CD4-positive, alpha-beta T cell treated with Interleukin-2 at 100 ng/mL for 4 hours (primary cell): ENCODE data around the gene NELFB.

Source experiments
- DNase-seq: peaks from one replicate; pipeline ENCODE4 v3.0.0-alpha.2; 2020; ENCODE audit warnings: low spot score

NELFB gene

DNA sequence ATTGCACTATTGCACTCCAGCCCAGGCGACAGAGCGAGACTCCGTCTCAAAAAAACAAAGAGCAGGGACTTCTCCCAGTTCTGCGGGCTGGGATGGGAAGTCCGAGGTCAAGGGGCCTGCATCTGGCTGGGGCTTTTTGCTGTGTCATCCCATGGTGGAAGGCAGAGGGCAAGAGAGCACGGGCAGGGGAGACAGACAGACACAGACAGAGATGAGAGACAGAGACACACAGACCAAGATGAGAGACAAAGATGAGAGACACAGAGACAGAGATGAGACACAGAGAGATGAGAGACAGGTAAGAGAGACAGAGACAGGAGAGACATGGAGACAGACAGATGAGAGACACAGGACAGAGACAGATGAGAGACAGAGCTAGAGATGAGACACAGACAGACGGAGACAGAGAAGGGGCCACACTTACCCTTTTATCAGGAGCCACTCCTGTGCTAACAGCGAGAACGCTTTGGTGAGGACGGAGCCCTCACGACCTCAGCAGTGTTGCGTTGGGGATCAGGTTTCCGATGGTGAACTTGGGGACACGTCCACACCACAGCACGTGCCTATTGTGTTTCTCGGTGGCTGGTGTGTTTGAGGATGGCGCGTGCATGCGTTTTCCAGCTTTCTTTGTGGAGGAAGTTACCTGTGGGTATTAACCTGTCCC, 13.5 kb downstream of the NELFB start:
- DNase-seq = no peak

DNA sequence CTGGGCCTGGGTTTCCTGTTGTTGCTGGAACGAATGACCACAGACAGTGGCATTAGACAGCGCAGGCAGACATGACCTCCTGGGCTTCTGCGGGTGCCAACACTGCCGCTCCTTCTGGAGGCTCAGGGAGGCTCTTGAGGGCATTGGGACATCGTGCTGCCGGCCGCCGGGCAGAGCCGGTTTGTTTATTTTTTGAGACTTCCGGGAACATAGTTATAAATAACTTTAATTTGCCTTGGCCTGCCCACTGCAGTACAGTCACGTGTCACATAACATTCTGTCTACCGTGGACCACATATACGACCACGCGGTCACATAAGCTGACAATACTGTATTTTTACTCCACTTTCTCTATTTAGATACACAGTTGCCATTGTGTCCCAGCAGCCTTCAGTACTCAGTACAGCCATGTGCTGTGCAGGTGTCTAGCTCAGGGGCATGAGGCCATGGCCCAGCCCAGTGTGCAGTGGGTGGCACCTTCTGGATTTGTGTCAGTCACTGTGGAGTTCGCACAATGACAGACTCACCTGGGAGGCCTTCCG, 14.2 kb downstream of the NELFB start:
- DNase-seq = no peak

DNA sequence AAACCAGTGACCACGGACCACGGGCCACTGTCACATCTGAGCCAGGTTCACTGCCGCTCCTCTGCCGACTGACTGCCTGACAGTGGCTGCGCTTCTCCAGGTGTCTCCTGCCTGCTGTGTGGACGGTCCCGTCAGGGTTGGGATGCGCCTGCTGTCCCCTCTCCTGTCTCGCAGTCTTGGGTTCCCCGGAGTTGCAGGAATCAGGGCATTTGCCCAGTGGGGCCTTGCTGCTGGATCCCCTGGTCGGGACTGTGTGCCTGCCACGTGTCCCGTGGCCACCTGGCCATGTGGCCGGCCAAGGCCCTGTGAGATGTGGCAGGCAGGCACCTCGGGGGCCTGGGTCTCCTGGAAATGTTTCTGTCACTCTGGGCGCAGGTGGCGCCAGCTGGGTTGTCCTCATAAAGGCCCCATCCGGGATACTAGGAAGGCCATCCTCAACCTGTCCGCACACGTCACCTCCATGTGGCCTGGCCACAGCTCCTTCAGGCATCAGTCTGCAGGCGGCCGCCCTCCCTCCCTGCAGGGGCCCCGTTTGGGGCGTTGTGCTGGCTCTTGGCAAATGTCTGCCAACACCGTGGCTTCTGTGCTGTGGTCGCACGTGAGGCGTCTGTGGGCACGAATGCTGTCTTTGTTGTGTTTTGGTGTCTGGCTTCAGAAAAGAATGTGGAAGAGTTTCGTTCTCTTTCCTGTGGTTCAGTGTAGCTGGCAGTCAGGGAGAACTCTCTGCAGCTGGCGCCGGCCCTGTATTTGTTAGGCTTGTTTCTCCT, 16.0 kb downstream of the NELFB start:
- DNase-seq = peak; percentile 24

DNA sequence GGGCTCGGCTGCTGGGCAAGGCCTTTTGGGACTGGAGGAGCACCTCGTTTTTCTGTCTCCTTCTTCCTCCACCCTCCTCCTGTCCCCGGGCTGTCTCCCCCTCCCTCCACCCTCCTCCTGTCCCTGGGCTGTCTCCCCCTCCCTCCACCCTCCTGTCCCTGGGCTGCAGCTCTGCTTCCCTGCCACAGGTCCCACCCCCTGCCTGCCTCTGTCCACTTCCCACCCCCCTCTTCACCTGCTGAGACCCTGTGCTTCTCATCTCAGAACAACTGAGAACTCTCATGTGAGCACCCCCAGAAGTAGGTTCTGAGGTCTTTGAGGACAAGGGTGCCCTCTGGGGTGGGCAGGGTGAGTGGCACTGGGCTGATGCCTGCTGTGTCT, 16.6 kb downstream of the NELFB start:
- DNase-seq = no peak

DNA sequence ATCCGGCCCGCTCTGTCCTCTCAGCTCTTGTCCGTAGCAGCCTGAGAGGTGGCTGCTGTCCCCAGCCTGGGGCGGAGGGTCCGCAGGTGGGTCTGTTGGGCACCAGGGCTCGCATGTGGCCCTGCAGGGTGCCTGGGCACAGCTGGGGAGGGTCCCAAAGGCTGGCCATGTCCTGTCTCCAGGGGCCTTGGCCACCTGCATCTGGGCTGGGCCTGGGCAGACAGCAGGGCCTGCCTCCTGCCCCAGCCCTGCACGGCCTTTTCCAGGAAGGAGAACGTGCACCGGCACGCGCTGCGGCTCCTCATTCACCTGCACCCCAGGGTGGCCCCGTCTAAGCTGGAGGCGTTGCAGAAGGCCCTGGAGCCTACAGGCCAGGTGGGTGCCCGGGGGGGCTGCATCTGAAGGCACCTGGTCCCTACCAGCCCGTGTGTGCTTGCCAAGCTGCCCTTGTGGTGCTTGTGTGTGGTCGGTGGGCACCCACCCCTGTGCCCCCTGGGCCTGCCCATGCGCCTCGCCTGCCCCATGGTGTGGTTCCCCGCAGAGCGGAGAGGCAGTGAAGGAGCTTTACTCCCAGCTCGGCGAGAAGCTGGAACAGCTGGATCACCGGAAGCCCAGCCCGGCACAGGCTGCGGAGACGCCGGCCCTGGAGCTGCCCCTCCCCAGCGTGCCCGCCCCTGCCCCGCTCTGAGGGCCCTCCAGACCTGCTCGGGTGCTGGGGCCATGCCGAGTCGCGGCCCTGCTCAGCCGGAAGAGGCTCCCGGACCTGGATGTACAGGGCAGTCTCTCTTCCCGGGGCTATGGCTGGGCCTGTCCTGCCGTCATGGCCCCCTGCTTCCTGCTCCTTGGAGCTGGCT, 17.3 kb downstream of the NELFB start:
- DNase-seq = no peak

DNA sequence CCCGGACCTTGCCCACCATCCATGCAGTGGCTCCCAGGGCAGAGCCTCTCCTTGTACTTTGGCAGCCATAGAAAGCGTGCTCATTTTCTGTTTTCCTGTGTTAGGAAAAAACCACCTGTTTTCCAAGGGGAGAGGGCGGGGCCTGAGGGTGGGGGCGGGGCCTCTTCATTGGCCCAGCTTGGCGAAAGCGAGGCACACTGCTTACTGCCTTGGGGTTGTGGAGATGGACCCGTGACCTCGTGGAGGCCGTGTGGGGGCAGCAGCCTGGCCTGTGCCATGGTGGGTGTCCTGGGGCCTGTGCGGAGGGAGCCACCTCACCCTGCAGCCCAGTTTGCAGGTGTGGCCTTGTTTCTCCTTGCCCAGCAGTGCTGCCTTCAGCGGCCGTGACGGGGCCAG, 18.0 kb downstream of the NELFB start:
- DNase-seq = no peak

DNA sequence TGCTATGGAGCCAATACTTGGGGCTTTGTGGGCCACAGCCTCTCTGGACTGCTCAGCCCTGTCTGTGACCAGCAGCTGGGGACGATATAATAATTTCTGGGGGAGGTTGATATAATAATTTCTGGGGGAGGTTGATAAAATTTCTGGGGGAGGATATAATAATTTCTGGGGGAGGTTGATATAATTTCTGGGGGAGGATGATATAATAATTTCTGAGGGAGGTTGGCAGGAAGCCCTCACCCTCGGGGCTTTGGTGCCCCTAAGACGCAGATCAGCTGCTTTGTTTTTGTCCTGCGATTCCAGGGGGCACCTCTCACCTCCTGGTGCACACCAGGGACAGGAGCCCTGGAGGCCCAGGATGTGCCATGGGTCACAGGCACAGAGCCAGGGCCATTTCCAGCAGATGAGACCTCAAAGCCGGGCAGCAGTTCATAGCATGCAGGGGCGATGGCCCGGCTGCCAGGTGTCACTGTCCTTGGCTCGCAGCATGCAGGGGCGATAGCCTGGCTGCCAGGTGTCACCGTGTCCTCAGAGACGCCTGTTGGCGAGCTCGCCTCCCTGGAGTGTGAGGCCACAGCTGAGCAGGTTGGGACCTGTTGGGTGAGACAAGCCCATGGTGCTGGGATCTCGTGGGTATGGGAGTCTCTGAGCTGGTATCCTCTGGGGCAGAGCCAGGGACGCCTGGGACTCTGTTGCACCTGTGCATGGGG, 18.6 kb downstream of the NELFB start:
- no peak for DNase-seq

DNA sequence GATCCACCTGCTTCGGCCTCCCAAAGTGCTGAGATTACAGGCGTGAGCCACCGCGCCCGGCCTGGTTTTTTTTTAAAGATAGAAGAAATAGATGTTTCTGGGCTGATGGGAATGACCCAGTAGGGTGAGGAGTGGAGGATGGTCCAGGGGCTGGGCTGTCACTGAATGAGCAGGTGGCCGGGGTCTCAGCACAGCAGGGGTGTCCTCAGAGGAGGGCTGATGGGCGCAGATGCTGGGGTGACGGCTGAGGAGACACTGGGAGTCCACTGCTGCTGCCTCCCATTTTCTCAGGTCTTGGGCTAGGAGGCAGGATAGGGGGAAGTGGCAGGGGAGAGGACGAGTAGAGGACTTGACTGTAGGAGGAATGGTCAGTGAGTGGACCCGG, 20.1 kb downstream of the NELFB start:
- no peak for DNase-seq

DNA sequence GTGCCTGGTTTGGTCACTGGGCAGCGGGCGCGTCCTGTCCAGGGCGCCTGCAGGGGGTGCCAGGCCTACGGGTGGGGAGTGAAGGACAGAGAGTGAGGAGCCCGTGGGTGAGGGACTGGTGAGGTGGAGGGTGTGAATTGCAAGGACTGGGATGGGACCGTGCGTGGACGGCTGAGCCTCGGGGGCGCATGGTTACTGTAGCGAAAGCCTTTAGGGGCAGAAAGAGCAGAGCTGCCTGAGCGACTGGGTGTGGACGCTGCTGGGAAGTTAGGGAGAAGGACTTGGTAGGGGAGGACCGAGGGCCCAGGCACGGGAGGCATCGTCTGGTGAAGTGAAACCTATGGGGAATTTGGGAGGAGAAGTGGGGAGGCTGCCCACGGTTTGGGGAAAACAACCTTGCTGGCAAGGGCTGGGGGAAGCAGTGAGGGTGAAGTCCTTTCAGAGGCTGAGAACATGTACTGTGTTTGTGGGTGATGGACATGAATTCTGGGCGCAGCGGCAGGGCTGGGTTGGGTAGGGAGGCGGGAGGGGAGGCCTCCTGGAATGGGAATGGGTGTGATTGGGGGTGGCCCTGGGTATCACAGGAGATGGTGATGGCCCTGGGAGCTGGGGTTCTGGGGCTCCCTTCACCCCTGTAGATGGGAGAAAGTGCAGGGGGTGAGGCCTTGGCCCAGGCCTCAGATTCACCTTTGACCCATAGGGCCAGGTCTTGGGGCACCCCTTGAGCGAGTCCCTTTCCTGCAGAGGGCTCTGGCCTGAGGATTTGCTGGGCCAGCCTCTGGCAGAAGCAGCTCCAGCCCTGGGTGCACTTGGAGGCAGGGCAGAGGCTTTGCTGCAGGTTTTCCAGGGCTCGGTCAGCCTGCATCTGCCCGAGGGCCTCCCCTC, 20.7 kb downstream of the NELFB start:
- DNase-seq = no peak

DNA sequence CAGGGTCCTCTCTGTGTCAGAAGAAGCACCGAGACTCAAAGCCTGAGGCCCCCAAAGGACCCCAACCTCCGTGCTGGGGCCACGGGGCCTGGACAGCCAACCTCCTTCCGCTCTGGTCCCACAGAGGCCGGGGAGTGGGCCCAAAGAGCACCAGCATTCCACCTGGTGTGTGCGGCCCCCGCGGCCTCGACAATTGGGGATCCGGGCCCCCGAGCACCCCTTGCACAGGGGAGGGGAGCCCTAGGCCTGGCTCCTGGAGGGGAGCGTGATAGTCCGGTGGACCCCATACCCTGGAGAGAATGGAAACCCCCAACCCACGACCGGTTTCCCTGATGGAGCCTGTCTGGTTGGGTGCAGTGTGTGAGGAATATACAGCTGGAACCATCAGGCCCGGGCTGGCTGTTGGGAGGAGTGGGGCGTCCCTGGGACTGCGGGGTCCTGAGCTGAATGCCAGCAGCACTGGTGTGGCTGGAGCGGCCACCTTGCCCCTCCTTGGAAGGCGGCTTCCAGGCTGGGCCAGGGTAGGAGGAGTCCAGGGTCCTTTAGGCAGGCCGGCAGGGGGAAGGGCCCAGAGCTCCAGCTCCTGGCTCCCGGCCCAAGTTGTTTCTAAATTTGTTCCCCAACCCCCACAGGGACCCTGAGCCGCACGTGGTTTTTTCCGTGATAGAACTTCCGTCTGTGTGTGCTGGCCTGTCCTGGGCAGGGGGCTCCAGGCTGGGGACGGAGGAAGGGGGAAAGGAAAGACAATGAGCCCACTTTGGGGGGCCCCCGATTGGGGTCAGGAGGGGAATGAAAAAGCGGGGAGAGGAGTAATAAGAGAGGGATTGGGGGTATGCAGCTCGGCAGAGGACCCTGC, 21.6 kb downstream of the NELFB start:
- DNase-seq = no peak

DNA sequence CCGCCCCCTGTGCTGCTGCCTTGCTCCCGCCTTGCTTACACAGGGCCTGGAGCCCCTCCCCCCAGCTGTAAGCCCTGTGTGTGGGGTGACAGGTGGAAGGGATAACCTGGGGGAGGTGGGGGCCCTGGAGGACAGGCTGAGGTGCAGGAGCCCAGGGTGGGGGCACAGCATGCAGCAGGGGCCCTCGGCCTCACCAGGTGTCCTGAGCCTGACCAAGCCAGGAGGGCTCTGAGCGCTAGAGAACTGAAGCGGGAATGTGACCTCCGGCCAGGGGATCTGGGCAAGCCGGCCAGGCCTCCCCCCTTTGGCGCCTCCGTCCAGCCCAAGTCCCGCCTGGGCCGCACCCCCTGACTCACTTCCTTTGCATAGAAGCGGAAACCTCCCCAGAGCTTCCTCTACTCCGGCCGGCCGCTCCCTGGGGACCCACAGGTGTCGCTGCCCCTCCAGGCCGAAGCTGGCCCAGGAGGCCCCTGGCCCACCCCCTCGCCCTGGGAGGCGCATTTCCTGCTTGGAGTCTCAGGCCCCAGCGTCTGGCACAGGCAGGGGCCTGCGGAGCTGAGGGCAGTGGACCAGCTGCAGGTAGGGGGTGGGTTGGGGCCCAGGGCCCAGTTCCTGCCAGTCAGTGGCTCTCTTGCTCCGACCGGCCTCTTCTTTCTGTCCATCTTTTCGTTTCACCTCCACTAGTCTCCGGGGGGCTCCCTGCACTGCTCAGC, 22.4 kb downstream of the NELFB start, which contains the start of gene TOR4A:
TOR4A (plus strand) TSS at position 398 of the 713 bp plus-strand sequence. CDS start 964 bp downstream, outside the sequence.
- peak; percentile 31 for DNase-seq

DNA sequence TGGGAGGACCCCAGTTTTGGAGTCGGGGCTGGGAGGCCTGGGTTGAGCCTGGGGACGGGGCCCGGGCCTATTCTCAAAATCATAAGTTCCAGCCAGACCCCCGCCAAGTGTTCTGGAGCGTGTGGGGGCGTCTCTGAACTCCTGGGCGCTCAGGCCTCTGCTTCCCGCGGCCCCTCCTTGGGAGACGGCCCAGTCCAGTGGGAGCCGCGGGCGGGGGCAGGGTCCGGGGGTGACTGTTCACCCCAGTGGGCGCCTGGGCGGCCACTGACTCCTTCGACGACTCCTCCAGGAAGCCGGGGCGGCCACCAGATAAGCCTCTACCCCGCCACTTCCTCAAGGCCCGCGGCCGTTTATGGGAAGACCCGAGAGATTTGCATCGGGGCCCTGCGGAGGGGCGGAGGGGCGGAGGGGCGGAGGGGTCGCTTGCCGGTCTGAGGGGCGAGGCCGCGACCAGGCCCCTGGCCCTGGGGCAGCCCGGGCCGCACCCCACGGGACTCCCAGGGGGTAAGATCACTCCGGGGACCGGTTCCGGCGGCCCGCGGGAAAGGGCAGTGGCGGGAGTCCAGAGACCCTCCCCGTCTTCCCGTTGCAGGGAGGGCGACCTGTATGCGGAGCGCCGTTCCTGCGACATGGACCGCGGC, 23.1 kb downstream of the NELFB start:
- no peak for DNase-seq

DNA sequence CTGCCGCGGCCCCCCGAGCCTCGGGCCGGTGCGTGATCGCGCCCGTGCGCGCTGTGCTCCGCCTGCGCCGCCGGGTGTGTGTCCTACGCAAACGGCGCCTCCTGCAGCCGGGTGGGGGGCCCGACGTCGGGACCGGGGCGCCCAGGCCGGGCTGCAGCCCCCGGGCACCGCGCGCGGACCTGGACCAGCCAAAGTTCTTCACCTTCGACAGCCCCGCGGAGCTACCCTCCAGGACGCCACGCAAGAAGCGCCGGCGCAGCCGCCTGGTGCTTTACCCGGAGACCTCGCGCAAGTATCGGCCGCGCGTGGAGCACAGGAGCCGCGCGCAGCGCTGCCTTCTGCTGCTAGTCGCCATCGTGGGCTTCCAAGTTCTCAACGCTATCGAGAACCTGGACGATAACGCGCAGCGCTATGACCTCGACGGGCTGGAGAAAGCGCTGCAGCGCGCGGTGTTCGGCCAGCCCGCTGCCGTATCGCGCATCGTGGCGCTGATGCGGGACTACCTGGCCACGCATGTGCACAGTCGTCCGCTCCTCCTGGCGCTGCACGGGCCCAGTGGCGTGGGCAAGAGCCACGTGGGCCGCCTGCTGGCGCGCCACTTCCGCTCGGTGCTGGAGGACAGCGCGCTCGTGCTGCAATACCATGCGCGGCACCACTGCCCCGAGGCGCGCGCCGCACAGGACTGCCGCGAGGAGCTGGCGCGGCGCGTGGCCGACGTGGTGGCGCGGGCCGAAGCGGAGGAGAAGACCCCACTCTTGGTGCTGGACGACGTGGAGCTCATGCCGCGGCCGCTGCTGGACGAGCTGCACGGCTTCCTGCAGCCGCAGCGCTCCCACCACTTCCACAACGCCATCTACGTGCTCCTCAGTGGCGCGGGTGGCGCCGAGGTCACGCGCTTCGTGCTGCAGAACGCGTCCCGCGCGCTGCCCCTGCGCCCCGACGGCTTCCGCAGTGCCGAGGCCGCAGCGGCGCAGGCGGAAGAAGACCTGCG, 23.9 kb downstream of the NELFB start:
- DNase-seq = no peak

DNA sequence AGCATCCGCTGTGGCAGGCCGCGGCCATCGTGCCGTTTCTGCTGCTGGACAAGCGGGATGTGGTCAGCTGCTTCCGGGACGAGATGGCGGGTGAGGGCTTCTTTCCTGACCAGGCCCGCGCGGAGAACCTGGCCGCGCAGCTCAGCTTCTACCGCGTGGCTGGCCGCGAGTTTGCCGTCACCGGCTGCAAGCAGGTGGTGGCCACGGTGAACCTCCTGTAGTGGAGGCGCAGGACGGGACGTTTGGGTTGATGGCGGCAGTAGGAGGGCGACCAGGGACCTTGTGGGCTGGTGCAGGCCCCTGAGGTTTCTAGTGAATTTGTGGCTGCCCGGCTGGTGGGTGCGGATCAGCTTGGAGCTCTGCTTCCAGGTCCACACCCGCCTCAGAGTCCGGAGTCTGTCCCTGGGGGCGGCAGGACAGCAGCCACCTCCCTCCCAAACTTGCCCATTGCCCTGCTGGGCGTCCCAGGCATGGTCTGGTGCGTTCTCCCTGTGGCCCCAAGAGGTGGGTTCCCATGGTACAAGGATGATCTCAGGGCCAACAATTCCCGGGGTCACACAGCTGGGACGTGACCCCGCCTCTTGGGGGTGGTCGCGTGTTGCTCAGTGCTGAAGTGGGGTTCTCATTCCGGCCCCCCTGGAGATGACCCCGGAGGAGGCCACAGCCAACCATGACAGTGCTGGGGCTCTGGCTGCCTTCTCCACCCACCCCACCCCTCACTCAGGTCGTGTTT, 24.8 kb downstream of the NELFB start:
- DNase-seq = no peak

DNA sequence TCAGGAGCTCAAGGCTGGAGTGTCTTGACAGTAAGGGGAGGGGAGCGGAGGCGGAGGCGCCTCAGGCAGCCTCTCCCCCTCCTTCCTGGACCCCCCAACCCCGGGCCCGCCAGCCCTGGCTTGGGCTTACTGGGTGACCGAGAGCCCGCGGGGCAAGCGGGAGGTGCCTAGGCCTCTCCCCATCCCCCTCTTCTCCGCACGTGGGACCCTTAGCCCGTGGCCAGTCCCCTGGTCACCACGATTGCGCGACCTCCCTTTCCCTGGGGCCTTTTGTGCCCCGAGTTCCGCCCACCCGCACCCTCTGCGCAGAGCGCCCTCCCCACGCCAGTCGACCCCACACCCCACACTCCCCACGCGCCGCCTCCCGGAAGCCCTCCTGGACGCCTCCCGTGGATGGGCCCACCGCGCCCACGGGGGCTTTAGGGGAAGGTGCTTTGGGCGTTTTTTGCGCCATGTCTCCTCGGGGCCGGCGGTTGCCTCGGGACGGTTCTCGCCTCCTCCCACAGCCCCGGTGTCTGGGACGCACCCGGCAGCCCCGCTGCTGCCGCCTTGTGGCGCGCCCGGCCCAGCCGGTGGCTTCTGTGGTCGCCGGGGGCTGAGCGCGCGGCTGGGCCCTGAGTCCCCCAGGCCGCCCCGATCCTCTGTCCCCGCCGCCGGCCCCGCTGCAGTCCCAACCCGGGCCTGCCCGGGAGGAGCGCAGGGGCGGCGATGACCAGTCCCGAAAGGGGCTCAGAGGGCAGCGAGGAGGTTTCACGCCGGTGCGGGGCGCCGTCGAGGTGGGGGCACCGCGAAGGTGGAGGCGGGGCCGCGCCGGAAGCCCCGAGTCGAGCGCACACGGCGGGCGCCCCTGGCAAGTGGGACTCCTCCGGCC, 25.6 kb downstream of the NELFB start:
- no peak for DNase-seq
